ENCODE data around the gene GMDS. TPM values are rescaled to one million over a fixed set of nuclear protein-coding genes. Genes with fewer than 3 reads are reported as not detected.

Gene GMDS
- total RNA-seq, 1 donor from 2014 or later: 34.0 TPM

- H3K4me1 Mint-ChIP-seq (ENCODE audit: low read depth): no peaks in the 10 kb centered on the region
- no peak overlapping the region for H3K4me3 Mint-ChIP-seq (ENCODE audit: unreplicated experiment)
- DNase-seq (ENCODE audit: low spot score): no peak
- no peak for TF ChIP-seq CTCF (IDR thresholded peaks at IDR 0.05)
- H3K27ac Mint-ChIP-seq (ENCODE audit: unreplicated experiment): no peak overlapping the region
- peaks cover 8% of the 10 kb centered on the region for H3K27me3 Mint-ChIP-seq (ENCODE audit: low read depth)
- peaks cover under 1% of the 10 kb centered on the region for H3K9me3 Mint-ChIP-seq (ENCODE audit: low read depth)
- H3K36me3 Mint-ChIP-seq (ENCODE audit: low read depth): no peaks in the 10 kb centered on the region
These were observed 656.2 kb downstream of the GMDS start for GRCh38 chr6:1589208-1589607.

GRCh38 chr6:1587977-1588376 is 657.4 kb downstream of the GMDS start:
- H3K36me3 Mint-ChIP-seq (ENCODE audit: low read depth): peaks cover 2% of the 10 kb centered on the region

GRCh38 chr6:1587546-1587945 is 657.9 kb downstream of the GMDS start:
- Mint-ChIP-seq H3K4me3 (ENCODE audit: unreplicated experiment) (no peak overlapping the region), H3K27ac (ENCODE audit: unreplicated experiment) (no peak overlapping the region), H3K4me1 (ENCODE audit: low read depth) (no peaks in the 10 kb centered on the region), H3K36me3 (ENCODE audit: low read depth) (peaks cover 2% of the 10 kb centered on the region), H3K9me3 (ENCODE audit: low read depth) (peaks cover 9% of the 10 kb centered on the region), H3K27me3 (ENCODE audit: low read depth) (peaks cover 7% of the 10 kb centered on the region)
- DNase-seq (ENCODE audit: low spot score): no peak
- TF ChIP-seq CTCF (IDR thresholded peaks at IDR 0.05): no peak

More at GRCh38 chr6:1587977-1588376, 657.4 kb downstream of the GMDS start:
- TF ChIP-seq CTCF (IDR thresholded peaks at IDR 0.05): no peak
- peaks cover 9% of the 10 kb centered on the region for H3K9me3 Mint-ChIP-seq (ENCODE audit: low read depth)
- no peak overlapping the region for H3K4me3 Mint-ChIP-seq (ENCODE audit: unreplicated experiment)
- no peak overlapping the region for H3K27ac Mint-ChIP-seq (ENCODE audit: unreplicated experiment)
- DNase-seq (ENCODE audit: low spot score): no peak
- H3K4me1 Mint-ChIP-seq (ENCODE audit: low read depth): no peaks in the 10 kb centered on the region
- H3K27me3 Mint-ChIP-seq (ENCODE audit: low read depth): peaks cover 9% of the 10 kb centered on the region

- H3K4me3 Mint-ChIP-seq (ENCODE audit: unreplicated experiment): no peak overlapping the region
- no peak for TF ChIP-seq CTCF (IDR thresholded peaks at IDR 0.05)
- no peak overlapping the region for H3K27ac Mint-ChIP-seq (ENCODE audit: unreplicated experiment)
- H3K4me1 Mint-ChIP-seq (ENCODE audit: low read depth): no peaks in the 10 kb centered on the region
- peaks cover 5% of the 10 kb centered on the region for H3K27me3 Mint-ChIP-seq (ENCODE audit: low read depth)
- peaks cover 2% of the 10 kb centered on the region for H3K36me3 Mint-ChIP-seq (ENCODE audit: low read depth)
- H3K9me3 Mint-ChIP-seq (ENCODE audit: low read depth): peaks cover 9% of the 10 kb centered on the region
- DNase-seq (ENCODE audit: low spot score): no peak
These were observed 658.4 kb downstream of the GMDS start for GRCh38 chr6:1586861-1587450.

- Mint-ChIP-seq H3K4me3 (ENCODE audit: unreplicated experiment) (no peak overlapping the region), H3K27me3 (ENCODE audit: low read depth) (peaks cover 5% of the 10 kb centered on the region), H3K27ac (ENCODE audit: unreplicated experiment) (no peak overlapping the region), H3K4me1 (ENCODE audit: low read depth) (no peaks in the 10 kb centered on the region), H3K36me3 (ENCODE audit: low read depth) (peaks cover 2% of the 10 kb centered on the region), H3K9me3 (ENCODE audit: low read depth) (peaks cover 9% of the 10 kb centered on the region)
- TF ChIP-seq CTCF (IDR thresholded peaks at IDR 0.05): no peak
- DNase-seq (ENCODE audit: low spot score): no peak
These were observed 659.1 kb downstream of the GMDS start for GRCh38 chr6:1586256-1586655.
